CD4-positive, alpha-beta T cell (primary cell): Measurements from ENCODE around the gene NR2C1. TPM values are rescaled to one million over a fixed set of nuclear protein-coding genes. Genes with fewer than 3 reads are reported as not detected.

Experiments
- ATAC-seq: fragments of 200-7000 bp; cut with Tn5 transposase; one replicate; pipeline ENCODE4 v1.10.0; 2022; ENCODE audit warnings: mild to moderate bottlenecking; ENCODE audit not compliant: poor library complexity
- CTCF ChIA-PET: fragments of 350-600 bp; sonication (Branson Sonifier 250); formaldehyde crosslinking; loops from one replicate; lab custom pipeline; 2021; ENCODE audit warnings: antibody characterized with exemption, inconsistent platforms; lab: Charles Lee
- POLR2A ChIA-PET: fragments of 350-600 bp; sonication (Branson Sonifier 250); formaldehyde crosslinking; loops from one replicate; lab custom pipeline; 2021; ENCODE audit warnings: antibody characterized with exemption, inconsistent platforms; lab: Charles Lee
- DNase-seq, 14 experiments: peaks; one replicate each; pipeline ENCODE4 v3.0.0-alpha.2; 2013 to 2020; ENCODE audit warnings: mixed read lengths in 2 of 14
- H3K27ac ChIP-seq, 2 donors: one replicate each; pipeline versions ENCODE4 v1.5.1 to v1.7.0; 2013; ENCODE audit warnings: low read length in 2 of 2, low read depth in 1 of 2, mild to moderate bottlenecking in 1 of 2
- H3K27me3 ChIP-seq, 2 experiments: 1 replicate in 1 of 2; 2 replicates in 1 of 2; pipeline versions ENCODE4 v1.6.1 to v1.7.0; 2013; ENCODE audit warnings: low read length in 2 of 2, control low read depth in 1 of 2, mild to moderate bottlenecking in 1 of 2, moderate library complexity in 1 of 2; ENCODE audit not compliant: insufficient read depth in 2 of 2, control insufficient read depth in 1 of 2
- H3K36me3 ChIP-seq: one replicate; pipeline ENCODE4 v1.6.1; 2013; ENCODE audit warnings: low read length, control low read depth; ENCODE audit not compliant: insufficient read depth
- H3K4me1 ChIP-seq: one replicate; pipeline ENCODE4 v1.6.1; 2013; ENCODE audit warnings: low read length, control low read depth; ENCODE audit not compliant: insufficient read depth
- H3K4me3 ChIP-seq: one replicate; pipeline ENCODE4 v1.5.1; 2013; ENCODE audit warnings: mild to moderate bottlenecking, low read length, moderate library complexity
- H3K9me3 ChIP-seq, 2 experiments: 1 replicate in 1 of 2; 2 replicates in 1 of 2; pipeline versions ENCODE4 v1.6.1 to v1.7.0; 2013; ENCODE audit warnings: low read length in 2 of 2, mild to moderate bottlenecking in 2 of 2, control low read depth in 1 of 2, moderate library complexity in 1 of 2; ENCODE audit not compliant: control insufficient read depth in 1 of 2, insufficient read depth in 1 of 2
- H3K27ac Mint-ChIP-seq: one replicate; pipeline ENCODE4 v1.8.0; 2020; ENCODE audit warnings: mixed read lengths
- H3K27me3 Mint-ChIP-seq: one replicate; pipeline ENCODE4 v1.8.0; 2021; ENCODE audit warnings: mixed read lengths
- H3K36me3 Mint-ChIP-seq: one replicate; pipeline ENCODE4 v1.8.0; 2021; ENCODE audit warnings: low read depth, mixed read lengths
- H3K4me1 Mint-ChIP-seq: one replicate; pipeline ENCODE4 v1.8.0; 2021; ENCODE audit warnings: low read depth, mixed read lengths
- H3K4me3 Mint-ChIP-seq: one replicate; pipeline ENCODE4 v1.8.0; 2020; ENCODE audit warnings: mild to moderate bottlenecking, mixed read lengths
- H3K9me3 Mint-ChIP-seq: one replicate; pipeline ENCODE4 v1.8.0; 2020; ENCODE audit warnings: mixed read lengths
- intact Hi-C, 2 experiments: fragments of 100-400 bp; cut with DNase I in 1 of 2; cut with micrococcal nuclease in 1 of 2; formaldehyde crosslinking; loops; one replicate each; pipeline versions ENCODE4 v1.15.1 to v1.9.0; 2023 to 2025; cut with DNase I, micrococcal nuclease
- total RNA-seq, 174 experiments: library from RNA in 2 of 174; stranded (reverse) in 2 of 174; gene quantifications; one replicate each; pipeline ENCODE4 v1.2.3 and lab custom pipeline; 2021 to 2026
- TF ChIP-seq, protein P1 (sequence below): fragments of 200-600 bp; IDR thresholded peaks from one replicate; pipeline ENCODE4 v1.8.0; 2022; ENCODE audit warnings: antibody characterized with exemption, mild to moderate bottlenecking

NR2C1 gene
- total RNA-seq, 2 experiments from 2014 or later = 48.3 to 58.9 TPM

DNA sequence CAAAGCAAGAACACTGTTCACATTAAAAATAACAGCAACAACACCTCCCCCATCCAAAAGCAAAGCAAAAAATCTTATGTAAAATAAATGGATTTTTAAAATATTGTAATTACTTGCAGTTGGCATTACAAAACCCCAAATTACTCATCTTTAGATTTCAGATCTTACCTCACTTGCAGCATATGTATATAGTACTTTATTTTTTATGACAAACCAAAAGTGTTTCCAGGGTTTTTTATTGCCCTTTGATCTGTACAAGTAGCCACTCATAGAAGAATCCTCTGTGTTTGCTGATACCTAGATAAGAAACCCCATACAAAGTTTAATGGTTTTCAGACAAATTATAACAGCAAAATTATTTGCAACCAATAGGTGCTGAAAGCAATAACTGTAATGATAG is 12.2 kb upstream of the NR2C1 start:
- H3K9me3 Mint-ChIP-seq = no peaks in the 10 kb centered on the region
- Histone ChIP-seq H3K27ac (no peak overlapping the region), H3K9me3 (no peaks in the 10 kb centered on the region), H3K4me3 (no peak overlapping the region), H3K27me3 (no peaks in the 10 kb centered on the region), H3K36me3 (no peaks in the 10 kb centered on the region), H3K4me1 (no peaks in the 10 kb centered on the region)
- no peak overlapping the region for H3K27ac Mint-ChIP-seq
- ChIA-PET POLR2A (no interaction called here), CTCF (interaction anchor here (1.0 kb wide), 1 partner anchor 11 kb away, joined by 3 read pairs; no protein-coding TSS in a partner anchor)
- intact Hi-C loops = no loop called here
- no peak overlapping the region for H3K4me3 Mint-ChIP-seq
- no peaks in the 10 kb centered on the region for H3K4me1 Mint-ChIP-seq
- H3K27me3 Mint-ChIP-seq = no peaks in the 10 kb centered on the region
- ATAC-seq (no peak), DNase-seq (no peak)
- no peaks in the 10 kb centered on the region for H3K36me3 Mint-ChIP-seq
- TF ChIP-seq, protein P1, sequence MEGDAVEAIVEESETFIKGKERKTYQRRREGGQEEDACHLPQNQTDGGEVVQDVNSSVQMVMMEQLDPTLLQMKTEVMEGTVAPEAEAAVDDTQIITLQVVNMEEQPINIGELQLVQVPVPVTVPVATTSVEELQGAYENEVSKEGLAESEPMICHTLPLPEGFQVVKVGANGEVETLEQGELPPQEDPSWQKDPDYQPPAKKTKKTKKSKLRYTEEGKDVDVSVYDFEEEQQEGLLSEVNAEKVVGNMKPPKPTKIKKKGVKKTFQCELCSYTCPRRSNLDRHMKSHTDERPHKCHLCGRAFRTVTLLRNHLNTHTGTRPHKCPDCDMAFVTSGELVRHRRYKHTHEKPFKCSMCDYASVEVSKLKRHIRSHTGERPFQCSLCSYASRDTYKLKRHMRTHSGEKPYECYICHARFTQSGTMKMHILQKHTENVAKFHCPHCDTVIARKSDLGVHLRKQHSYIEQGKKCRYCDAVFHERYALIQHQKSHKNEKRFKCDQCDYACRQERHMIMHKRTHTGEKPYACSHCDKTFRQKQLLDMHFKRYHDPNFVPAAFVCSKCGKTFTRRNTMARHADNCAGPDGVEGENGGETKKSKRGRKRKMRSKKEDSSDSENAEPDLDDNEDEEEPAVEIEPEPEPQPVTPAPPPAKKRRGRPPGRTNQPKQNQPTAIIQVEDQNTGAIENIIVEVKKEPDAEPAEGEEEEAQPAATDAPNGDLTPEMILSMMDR = no peak

DNA sequence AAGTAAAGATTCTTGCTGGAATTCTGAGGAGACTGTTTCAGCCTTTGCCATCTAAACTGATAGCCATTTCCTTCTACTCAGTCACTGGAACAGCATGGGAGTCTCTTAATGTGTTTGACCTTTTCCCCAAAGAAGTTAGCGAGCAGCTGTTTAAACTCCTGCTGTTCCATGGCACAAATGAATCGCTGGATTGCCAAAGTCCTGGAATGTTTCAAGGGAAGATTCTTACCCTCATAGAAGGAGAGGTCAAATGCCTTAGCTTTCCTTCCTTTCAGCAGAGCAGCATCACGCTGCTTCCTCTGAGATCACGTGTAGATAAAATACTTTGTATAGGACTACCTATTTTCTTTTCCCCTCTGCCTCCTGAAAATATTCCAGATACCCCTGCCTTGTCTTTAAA is 10.5 kb upstream of the NR2C1 start:
- Mint-ChIP-seq H3K27me3 (no peaks in the 10 kb centered on the region), H3K4me1 (no peaks in the 10 kb centered on the region), H3K9me3 (no peaks in the 10 kb centered on the region), H3K36me3 (no peaks in the 10 kb centered on the region), H3K4me3 (no peak overlapping the region), H3K27ac (no peak overlapping the region)
- DNase-seq (no peak), ATAC-seq (no peak)
- H3K9me3 ChIP-seq = no peaks in the 10 kb centered on the region
- ChIA-PET POLR2A (interaction anchor here (0.7 kb wide), 1 partner anchor 1349 kb away, joined by 3 read pairs; no protein-coding TSS in a partner anchor), CTCF (interaction anchor here (1.4 kb wide), 1 partner anchor 10 kb away, joined by 4 read pairs; no protein-coding TSS in a partner anchor)
- H3K27ac ChIP-seq = no peak overlapping the region
- TF ChIP-seq, protein P1 = no peak
- H3K4me1 ChIP-seq = no peaks in the 10 kb centered on the region
- H3K27me3 ChIP-seq = no peaks in the 10 kb centered on the region
- H3K4me3 ChIP-seq = no peak overlapping the region
- H3K36me3 ChIP-seq = no peaks in the 10 kb centered on the region
- intact Hi-C loops = no loop called here

DNA sequence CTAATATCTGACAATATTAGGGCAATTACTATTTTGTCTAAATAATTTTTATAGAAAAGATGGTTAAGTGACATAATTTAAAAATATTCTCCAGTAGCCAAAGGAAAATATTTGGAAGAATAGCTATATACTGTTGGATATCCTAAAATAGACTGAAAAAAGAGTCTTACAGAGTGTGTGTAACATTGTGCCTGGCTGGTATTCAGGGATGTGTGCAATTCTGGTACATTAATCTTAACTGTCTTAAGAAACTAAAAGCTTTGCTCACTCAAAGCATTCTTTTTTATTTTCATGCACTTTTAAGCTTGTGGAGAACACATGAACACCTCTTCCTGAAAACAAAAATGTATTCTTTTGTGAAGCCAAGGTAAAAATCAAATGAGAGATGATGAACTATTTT is 10.1 kb upstream of the NR2C1 start:
- Mint-ChIP-seq H3K9me3 (no peaks in the 10 kb centered on the region), H3K27ac (no peak overlapping the region), H3K4me3 (no peak overlapping the region), H3K27me3 (no peaks in the 10 kb centered on the region), H3K36me3 (no peaks in the 10 kb centered on the region), H3K4me1 (no peaks in the 10 kb centered on the region)
- CTCF ChIA-PET = interaction anchor here (1.4 kb wide), 1 partner anchor 10 kb away, joined by 4 read pairs; no protein-coding TSS in a partner anchor
- TF ChIP-seq, protein P1 = no peak
- intact Hi-C loops = no loop called here
- Histone ChIP-seq H3K4me1 (no peaks in the 10 kb centered on the region), H3K36me3 (no peaks in the 10 kb centered on the region), H3K4me3 (no peak overlapping the region), H3K27me3 (no peaks in the 10 kb centered on the region), H3K27ac (no peak overlapping the region), H3K9me3 (no peaks in the 10 kb centered on the region)
- POLR2A ChIA-PET = interaction anchor here (0.7 kb wide), 1 partner anchor 1350 kb away, joined by 3 read pairs; no protein-coding TSS in a partner anchor
- ATAC-seq (no peak), DNase-seq (no peak)
